ENCODE data around the gene COPZ1.

COPZ1 gene

DNA sequence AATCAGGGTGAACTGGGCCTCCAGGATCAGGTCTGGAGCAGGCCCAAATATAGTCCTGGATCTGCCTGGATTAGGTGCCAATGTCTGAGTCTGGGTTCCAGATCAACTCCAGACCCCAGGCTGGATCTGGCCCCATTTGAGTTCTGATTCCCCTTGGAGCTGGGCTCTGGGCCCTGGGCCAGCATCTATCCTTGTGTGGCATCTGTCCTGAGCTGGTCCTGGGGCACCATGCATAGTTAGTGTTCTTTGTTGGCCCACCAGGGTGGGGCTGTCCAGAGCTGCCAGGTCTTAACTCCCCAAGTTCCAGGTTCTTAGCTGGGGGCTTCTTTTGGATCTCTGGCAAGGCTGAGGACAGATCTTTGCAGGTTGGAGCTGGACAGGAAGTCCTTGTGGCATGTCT, 70.6 kb downstream of the COPZ1 start:
- peaks cover 0 to 4% of the 10 kb centered on the region in 2 donors for H3K27me3 ChIP-seq (ENCODE audit: control insufficient read depth in 2 of 2, insufficient read depth in 2 of 2, low read length in 2 of 2)
- no peaks in the 10 kb centered on the region for H3K9me3 ChIP-seq (ENCODE audit: control insufficient read depth in 2 of 2, low read length in 2 of 2)
- H3K36me3 ChIP-seq (ENCODE audit: control insufficient read depth in 2 of 2, insufficient read depth in 2 of 2, low read length in 2 of 2) = peaks cover 12 to 26% of the 10 kb centered on the region in 2 donors
- no peak overlapping the region for H3K27ac ChIP-seq (ENCODE audit: low read depth in 2 of 2, low read length in 2 of 2)
- H3K4me3 ChIP-seq (ENCODE audit: low read length in 2 of 2) = no peak overlapping the region
- no peak overlapping the region for H3K9ac ChIP-seq (ENCODE audit: low read depth in 1 of 2, low read length in 2 of 2)
- H3K4me1 ChIP-seq (ENCODE audit: control insufficient read depth in 2 of 2, insufficient read depth in 2 of 2, low read length in 2 of 2) = no peaks in the 10 kb centered on the region

GRCh38 chr12:54397157-54397556, 72.2 kb downstream of the COPZ1 start:
- Histone ChIP-seq H3K9me3 (ENCODE audit: control insufficient read depth in 2 of 2, low read length in 2 of 2) (no peaks in the 10 kb centered on the region), H3K4me3 (ENCODE audit: low read length in 2 of 2) (no peak overlapping the region), H3K27ac (ENCODE audit: low read depth in 2 of 2, low read length in 2 of 2) (no peak overlapping the region), H3K9ac (ENCODE audit: low read depth in 1 of 2, low read length in 2 of 2) (no peak overlapping the region), H3K36me3 (ENCODE audit: control insufficient read depth in 2 of 2, insufficient read depth in 2 of 2, low read length in 2 of 2) (peaks cover 17 to 36% of the 10 kb centered on the region in 2 donors), H3K27me3 (ENCODE audit: control insufficient read depth in 2 of 2, insufficient read depth in 2 of 2, low read length in 2 of 2) (peaks cover 0 to 4% of the 10 kb centered on the region in 2 donors), H3K4me1 (ENCODE audit: control insufficient read depth in 2 of 2, insufficient read depth in 2 of 2, low read length in 2 of 2) (no peaks in the 10 kb centered on the region)

DNA sequence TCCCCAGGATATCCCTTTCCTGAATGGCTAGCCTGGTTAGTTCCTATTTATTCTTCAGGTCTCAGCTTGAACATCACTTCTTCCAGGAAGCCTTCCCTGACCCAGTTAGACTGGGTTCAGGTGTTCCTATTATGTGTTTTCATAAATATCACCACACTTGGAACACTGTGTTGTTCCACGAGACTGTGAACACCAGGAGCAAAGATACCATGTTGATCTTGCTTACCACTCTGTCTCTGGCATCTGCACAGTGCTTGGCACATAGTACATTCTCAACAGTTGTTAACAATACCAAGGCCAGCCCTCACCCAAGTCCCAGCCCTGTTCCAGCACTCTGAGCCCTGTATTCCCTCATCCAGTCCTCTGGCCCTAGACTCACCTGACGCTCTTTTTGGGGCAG, 73.3 kb downstream of the COPZ1 start:
- H3K36me3 ChIP-seq (ENCODE audit: control insufficient read depth in 2 of 2, insufficient read depth in 2 of 2, low read length in 2 of 2) = peaks cover 21 to 42% of the 10 kb centered on the region in 2 donors

DNA sequence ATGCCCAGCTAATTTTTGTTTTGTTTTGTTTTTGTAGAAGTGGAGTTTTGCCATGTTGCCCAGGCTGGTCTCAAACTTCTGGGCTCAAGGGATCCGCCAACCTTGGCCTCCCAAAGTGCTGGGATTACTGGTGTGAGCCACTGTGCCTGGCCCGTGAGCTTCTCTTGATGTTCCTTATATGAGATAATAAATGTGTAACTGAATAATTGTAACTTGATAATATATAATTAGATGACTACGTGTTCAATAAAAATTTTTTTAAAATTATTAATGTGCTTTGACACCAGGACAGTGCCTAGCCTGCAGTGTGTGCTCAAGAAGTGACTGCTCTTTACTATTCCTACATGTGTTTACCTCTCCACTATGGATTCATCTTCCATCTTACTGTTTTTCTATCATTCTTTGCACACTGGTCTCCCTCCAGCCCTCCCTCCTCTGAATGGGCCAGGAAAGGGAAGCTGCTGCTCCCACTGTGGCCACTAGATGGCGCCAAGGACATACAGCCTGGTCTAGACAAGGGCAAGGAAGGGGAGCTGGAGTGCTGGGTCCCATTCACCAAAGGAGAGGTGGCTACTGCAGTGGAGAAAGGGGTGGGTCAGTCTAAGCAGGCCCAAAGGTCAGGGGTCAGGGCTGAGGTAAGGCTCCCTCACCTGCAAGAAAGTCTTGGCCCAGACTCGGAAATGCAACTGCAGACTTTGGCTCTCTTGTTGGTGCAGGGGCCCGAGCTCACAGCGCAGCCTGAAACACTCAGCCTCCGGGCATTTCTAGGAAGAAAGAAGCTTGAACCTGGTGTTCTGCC, 74.3 kb downstream of the COPZ1 start:
- no peak overlapping the region for H3K27ac ChIP-seq (ENCODE audit: low read depth in 2 of 2, low read length in 2 of 2)
- H3K9me3 ChIP-seq (ENCODE audit: control insufficient read depth in 2 of 2, low read length in 2 of 2) = no peaks in the 10 kb centered on the region
- H3K27me3 ChIP-seq (ENCODE audit: control insufficient read depth in 2 of 2, insufficient read depth in 2 of 2, low read length in 2 of 2) = no peaks in the 10 kb centered on the region
- no peaks in the 10 kb centered on the region for H3K4me1 ChIP-seq (ENCODE audit: control insufficient read depth in 2 of 2, insufficient read depth in 2 of 2, low read length in 2 of 2)
- peaks cover 29 to 48% of the 10 kb centered on the region in 2 donors for H3K36me3 ChIP-seq (ENCODE audit: control insufficient read depth in 2 of 2, insufficient read depth in 2 of 2, low read length in 2 of 2)
- H3K4me3 ChIP-seq (ENCODE audit: low read length in 2 of 2) = no peak overlapping the region
- no peak overlapping the region for H3K9ac ChIP-seq (ENCODE audit: low read depth in 1 of 2, low read length in 2 of 2)

More for the DNA sequence above, 73.3 kb downstream of the COPZ1 start:
- Histone ChIP-seq H3K4me1 (ENCODE audit: control insufficient read depth in 2 of 2, insufficient read depth in 2 of 2, low read length in 2 of 2) (no peaks in the 10 kb centered on the region), H3K9me3 (ENCODE audit: control insufficient read depth in 2 of 2, low read length in 2 of 2) (no peaks in the 10 kb centered on the region), H3K27ac (ENCODE audit: low read depth in 2 of 2, low read length in 2 of 2) (no peak overlapping the region), H3K4me3 (ENCODE audit: low read length in 2 of 2) (no peak overlapping the region), H3K27me3 (ENCODE audit: control insufficient read depth in 2 of 2, insufficient read depth in 2 of 2, low read length in 2 of 2) (no peaks in the 10 kb centered on the region), H3K9ac (ENCODE audit: low read depth in 1 of 2, low read length in 2 of 2) (no peak overlapping the region)

- Histone ChIP-seq H3K36me3 (ENCODE audit: control insufficient read depth in 2 of 2, insufficient read depth in 2 of 2, low read length in 2 of 2) (peaks cover 33 to 43% of the 10 kb centered on the region in 2 donors), H3K9me3 (ENCODE audit: control insufficient read depth in 2 of 2, low read length in 2 of 2) (no peaks in the 10 kb centered on the region), H3K9ac (ENCODE audit: low read depth in 1 of 2, low read length in 2 of 2) (no peak overlapping the region), H3K27ac (ENCODE audit: low read depth in 2 of 2, low read length in 2 of 2) (no peak overlapping the region), H3K27me3 (ENCODE audit: control insufficient read depth in 2 of 2, insufficient read depth in 2 of 2, low read length in 2 of 2) (no peaks in the 10 kb centered on the region), H3K4me1 (ENCODE audit: control insufficient read depth in 2 of 2, insufficient read depth in 2 of 2, low read length in 2 of 2) (no peaks in the 10 kb centered on the region), H3K4me3 (ENCODE audit: low read length in 2 of 2) (no peak overlapping the region)
Measured at GRCh38 chr12:54401119-54401518, 76.2 kb downstream of the COPZ1 start.
